GM19438 (cell line): ENCODE data around the gene ANKRD66.
"Not testable (repeated sequence)": the region's sequence is repeated elsewhere in the genome, so short reads cannot be mapped to it uniquely, and the experiment has no call there.

Experiments
- ATAC-seq: cut with Tn5 transposase; IDR thresholded peaks from one replicate; pipeline ENCODE4 v1.9.1; 2021; ENCODE audit warnings: low read depth; ENCODE audit not compliant: unreplicated experiment

Gene ANKRD66

GRCh38 chr6:46751658-46752057, 4.9 kb downstream of the ANKRD66 start:
- no peak for ATAC-seq

GRCh38 chr6:46755865-46756264, 9.1 kb downstream of the ANKRD66 start:
- no peak for ATAC-seq

- no peak for ATAC-seq
These were observed 9.9 kb downstream of the ANKRD66 start for GRCh38 chr6:46756469-46757213.

- no peak for ATAC-seq
These were observed 10.5 kb downstream of the ANKRD66 start for GRCh38 chr6:46757214-46757596.

- ATAC-seq: no peak
These were observed 12.4 kb downstream of the ANKRD66 start for GRCh38 chr6:46758960-46759753.

GRCh38 chr6:46760925-46761324, 14.2 kb downstream of the ANKRD66 start:
- ATAC-seq: no peak

- no peak for ATAC-seq
These were observed 16.7 kb downstream of the ANKRD66 start for GRCh38 chr6:46763466-46763865.

GRCh38 chr6:46764280-46764679, 17.5 kb downstream of the ANKRD66 start:
- ATAC-seq: not testable (repeated sequence)

GRCh38 chr6:46764961-46765360, 18.2 kb downstream of the ANKRD66 start:
- ATAC-seq: no peak

- no peak for ATAC-seq
These were observed 25.3 kb downstream of the ANKRD66 start for GRCh38 chr6:46772016-46772415.

- no peak for ATAC-seq
These were observed 26.0 kb downstream of the ANKRD66 start for GRCh38 chr6:46772762-46773161.

GRCh38 chr6:46773201-46773855, 26.6 kb downstream of the ANKRD66 start:
- ATAC-seq: no peak

- not testable (repeated sequence) for ATAC-seq
These were observed 28.0 kb downstream of the ANKRD66 start for GRCh38 chr6:46774736-46775135.

- ATAC-seq: no peak
These were observed 29.5 kb downstream of the ANKRD66 start for GRCh38 chr6:46776070-46776712.

- no peak for ATAC-seq
These were observed 31.0 kb downstream of the ANKRD66 start for GRCh38 chr6:46777476-46778346.

- ATAC-seq: no peak
These were observed 35.0 kb downstream of the ANKRD66 start for GRCh38 chr6:46781478-46782378.

- ATAC-seq: no peak
These were observed 37.8 kb downstream of the ANKRD66 start for GRCh38 chr6:46784535-46784934.

- no peak for ATAC-seq
These were observed 41.3 kb downstream of the ANKRD66 start for GRCh38 chr6:46787871-46788540.
